DND-41 (cell line): Measurements from ENCODE around the gene IL21R.

Source experiments
- ATAC-seq: fragments of 200-7000 bp; cut with Tn5 transposase; 3 replicates; pipeline ENCODE4 v1.9.1; 2021; ENCODE audit warnings: low read depth; ENCODE audit not compliant: insufficient read depth
- DNase-seq: peaks from one replicate; pipeline ENCODE4 v3.0.0-alpha.2; 2020
- H2AFZ ChIP-seq: 2 replicates; pipeline ENCODE4 v1.6.0; 2012; ENCODE audit warnings: low read depth, low read length
- H3K27ac ChIP-seq: 2 replicates; pipeline ENCODE4 v1.5.1; 2012; ENCODE audit warnings: low read length, inconsistent platforms
- H3K27me3 ChIP-seq: fragments of 200-600 bp; sonication (generic); 2 replicates; pipeline ENCODE4 v1.6.0; 2012; ENCODE audit warnings: low read length, mild to moderate bottlenecking, inconsistent platforms; ENCODE audit not compliant: insufficient read depth, poor library complexity
- H3K36me3 ChIP-seq: 2 replicates; pipeline ENCODE4 v1.5.1; 2012; ENCODE audit warnings: low read length, inconsistent platforms; ENCODE audit not compliant: insufficient read depth
- H3K4me1 ChIP-seq: 2 replicates; pipeline ENCODE4 v1.5.1; 2012; ENCODE audit warnings: mild to moderate bottlenecking, low read length; ENCODE audit not compliant: insufficient read depth
- H3K4me2 ChIP-seq: 2 replicates; pipeline ENCODE4 v1.6.0; 2012; ENCODE audit warnings: mild to moderate bottlenecking, moderate library complexity, low read length, inconsistent platforms; ENCODE audit not compliant: insufficient read depth
- H3K4me3 ChIP-seq, 2 experiments: fragments of 200-600 bp in 1 of 2; shearing (Covaris generic) in 1 of 2; 2 replicates each; pipeline ENCODE4 v1.5.1; 2012 to 2016; ENCODE audit warnings: inconsistent platforms in 2 of 2, low read length in 2 of 2, mild to moderate bottlenecking in 2 of 2, low read depth in 1 of 2, moderate library complexity in 1 of 2
- H3K79me2 ChIP-seq: 2 replicates; pipeline ENCODE4 v1.6.0; 2012; ENCODE audit warnings: low read length, inconsistent platforms; ENCODE audit not compliant: insufficient read depth
- H3K9ac ChIP-seq: 2 replicates; pipeline ENCODE4 v1.6.0; 2012; ENCODE audit warnings: low read depth, mild to moderate bottlenecking, inconsistent platforms, low read length, moderate library complexity
- H3K9me3 ChIP-seq: 2 replicates; pipeline ENCODE4 v1.5.1; 2012; ENCODE audit warnings: low read length, moderate library complexity, mild to moderate bottlenecking, inconsistent platforms; ENCODE audit not compliant: insufficient read depth, severe bottlenecking
- H4K20me1 ChIP-seq: 2 replicates; pipeline ENCODE4 v1.6.0; 2012; ENCODE audit warnings: low read length; ENCODE audit not compliant: insufficient read depth
- EZH2 ChIP-seq: IDR thresholded peaks from 3 replicates; pipeline ENCODE4 v1.6.1; 2012; ENCODE audit warnings: borderline replicate concordance, low read depth, mild to moderate bottlenecking, moderate library complexity, low read length, inconsistent platforms; ENCODE audit not compliant: severe bottlenecking
- TF ChIP-seq, protein P1 (sequence below): IDR thresholded peaks from 2 replicates; pipeline ENCODE4 v1.5.1; 2012; ENCODE audit warnings: borderline replicate concordance, low read length, moderate library complexity, mild to moderate bottlenecking; ENCODE audit not compliant: poor library complexity, severe bottlenecking; ENCODE audit errors: extremely low read depth

IL21R gene

DNA sequence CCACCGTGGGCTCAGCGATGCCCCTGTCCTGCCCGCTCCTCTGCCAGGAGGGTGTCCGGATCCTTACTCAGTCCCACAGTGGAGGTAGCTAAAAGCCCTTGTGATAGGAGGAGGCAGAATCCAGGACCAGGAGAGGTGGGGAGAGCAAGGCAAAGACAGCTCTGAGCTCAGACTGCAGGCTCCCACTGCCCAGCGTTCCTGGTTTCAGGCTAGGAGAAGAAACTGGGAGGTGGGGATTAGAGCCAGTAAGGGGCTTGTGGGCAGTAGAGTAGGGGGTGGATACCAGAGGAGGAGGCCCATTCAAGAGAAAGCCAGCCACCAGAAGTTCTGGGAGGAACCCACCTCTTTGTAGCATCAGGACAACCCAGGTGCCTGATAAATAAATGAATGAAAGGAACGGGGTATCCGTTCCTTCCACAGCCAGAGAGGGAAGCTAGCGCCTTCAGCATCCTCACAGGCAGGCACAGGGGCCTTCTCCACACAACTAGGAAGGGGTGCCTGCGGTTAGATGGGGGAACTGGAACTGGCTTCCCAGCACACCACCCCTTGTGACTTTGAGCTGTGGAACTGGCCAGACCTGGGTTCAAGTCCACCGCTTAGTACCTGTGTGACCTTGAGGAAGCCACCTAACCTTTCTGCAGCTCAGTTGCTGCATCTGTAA, 2.3 kb downstream of the IL21R start:
- Histone ChIP-seq H3K4me1 (peaks cover 46% of the 10 kb centered on the region), H3K9me3 (no peaks in the 10 kb centered on the region), H3K4me3 (no peak overlapping the region), H2AFZ (no peak overlapping the region), H3K9ac (no peak overlapping the region), H4K20me1 (no peaks in the 10 kb centered on the region), H3K36me3 (no peaks in the 10 kb centered on the region), H3K27ac (peak overlapping the region; percentile 21; the same call in 1 of the 2 replicates), H3K27me3 (no peaks in the 10 kb centered on the region), H3K79me2 (no peaks in the 10 kb centered on the region), H3K4me2 (no peak overlapping the region)
- no peak for ATAC-seq
- no peak for TF ChIP-seq EZH2
- TF ChIP-seq, protein P1, sequence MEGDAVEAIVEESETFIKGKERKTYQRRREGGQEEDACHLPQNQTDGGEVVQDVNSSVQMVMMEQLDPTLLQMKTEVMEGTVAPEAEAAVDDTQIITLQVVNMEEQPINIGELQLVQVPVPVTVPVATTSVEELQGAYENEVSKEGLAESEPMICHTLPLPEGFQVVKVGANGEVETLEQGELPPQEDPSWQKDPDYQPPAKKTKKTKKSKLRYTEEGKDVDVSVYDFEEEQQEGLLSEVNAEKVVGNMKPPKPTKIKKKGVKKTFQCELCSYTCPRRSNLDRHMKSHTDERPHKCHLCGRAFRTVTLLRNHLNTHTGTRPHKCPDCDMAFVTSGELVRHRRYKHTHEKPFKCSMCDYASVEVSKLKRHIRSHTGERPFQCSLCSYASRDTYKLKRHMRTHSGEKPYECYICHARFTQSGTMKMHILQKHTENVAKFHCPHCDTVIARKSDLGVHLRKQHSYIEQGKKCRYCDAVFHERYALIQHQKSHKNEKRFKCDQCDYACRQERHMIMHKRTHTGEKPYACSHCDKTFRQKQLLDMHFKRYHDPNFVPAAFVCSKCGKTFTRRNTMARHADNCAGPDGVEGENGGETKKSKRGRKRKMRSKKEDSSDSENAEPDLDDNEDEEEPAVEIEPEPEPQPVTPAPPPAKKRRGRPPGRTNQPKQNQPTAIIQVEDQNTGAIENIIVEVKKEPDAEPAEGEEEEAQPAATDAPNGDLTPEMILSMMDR: no peak
- DNase-seq: no peak

DNA sequence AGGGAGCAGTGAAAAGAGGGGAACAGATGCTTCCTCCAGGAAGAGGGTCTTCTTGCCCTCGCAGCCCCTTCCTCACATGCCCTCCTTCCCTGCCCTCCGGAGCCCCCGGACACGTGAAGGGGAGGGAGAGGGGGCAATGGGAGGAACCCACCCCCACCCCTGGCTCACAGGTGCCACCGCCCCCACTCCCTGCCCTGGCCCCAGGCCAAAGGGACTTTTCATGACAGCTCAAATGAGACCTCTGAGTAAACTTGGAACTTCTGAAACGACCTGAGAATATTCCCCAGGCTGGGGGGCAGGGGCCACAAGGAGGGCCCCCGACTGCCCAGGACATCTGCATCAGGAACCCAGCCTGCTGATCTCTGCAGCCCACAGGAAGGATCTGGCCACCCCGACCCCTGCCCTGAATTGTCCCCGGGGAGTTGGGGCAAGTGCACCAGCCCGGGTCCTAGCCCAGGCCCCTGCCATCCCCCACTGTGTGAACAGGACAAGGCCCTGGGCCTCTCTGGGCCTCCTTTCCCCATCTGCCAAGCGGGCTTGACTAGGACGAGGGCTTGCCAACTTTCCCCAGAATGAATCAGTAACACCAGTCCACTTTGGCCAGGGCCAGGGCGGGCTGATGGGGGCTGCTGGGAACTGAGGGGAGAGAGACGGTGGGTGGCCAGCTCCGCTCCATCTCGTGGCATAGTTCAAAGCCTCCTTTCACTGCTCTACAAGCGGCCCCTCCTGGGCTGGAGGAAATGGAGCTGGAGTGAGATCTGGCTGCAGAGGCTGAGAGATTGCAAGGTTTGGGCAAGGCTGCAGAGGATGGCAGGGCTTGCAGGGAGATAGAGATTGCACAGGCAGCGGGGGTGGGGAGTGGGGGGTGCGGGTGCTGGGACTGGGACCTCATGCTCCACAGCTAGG, 3.8 kb downstream of the IL21R start:
- Histone ChIP-seq H3K9ac (no peak overlapping the region), H3K27me3 (no peaks in the 10 kb centered on the region), H3K27ac (no peak overlapping the region), H4K20me1 (no peaks in the 10 kb centered on the region), H3K9me3 (no peaks in the 10 kb centered on the region), H3K36me3 (no peaks in the 10 kb centered on the region), H3K79me2 (no peaks in the 10 kb centered on the region), H3K4me3 (no peak overlapping the region), H3K4me1 (peaks cover 46% of the 10 kb centered on the region), H2AFZ (no peak overlapping the region), H3K4me2 (no peak overlapping the region)
- DNase-seq (no peak), ATAC-seq (no peak)
- TF ChIP-seq, protein P1: no peak
- TF ChIP-seq EZH2: no peak

DNA sequence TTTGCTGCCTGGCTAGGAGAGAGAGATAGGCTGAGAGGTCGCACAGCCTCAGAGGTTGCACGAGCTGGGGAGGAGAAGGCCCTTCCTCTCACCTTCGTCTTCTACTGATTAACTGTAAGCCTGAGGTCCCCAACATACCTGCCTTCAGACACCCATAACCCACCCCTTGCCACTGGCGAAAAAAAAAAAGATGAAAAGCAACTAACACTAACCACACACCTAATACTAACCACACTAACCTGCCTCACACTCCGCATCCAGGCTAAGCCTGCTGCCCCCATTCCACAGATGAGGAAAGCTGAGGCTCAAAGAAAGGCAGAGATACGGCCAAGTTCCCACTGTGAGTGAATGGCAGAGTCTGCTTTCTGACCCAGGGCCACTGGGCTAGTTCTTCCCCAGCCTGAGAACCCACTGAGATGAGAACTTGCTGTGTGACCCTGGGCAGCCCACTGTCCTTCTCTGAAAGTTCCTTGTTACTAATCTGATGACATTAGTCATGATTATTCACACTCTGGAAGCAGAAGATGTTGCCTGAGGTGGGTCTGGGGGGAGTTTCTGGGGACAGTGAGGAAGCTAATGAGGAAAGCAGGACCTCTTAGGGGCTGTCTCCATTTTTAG, 4.6 kb downstream of the IL21R start:
- Histone ChIP-seq H3K27me3 (no peaks in the 10 kb centered on the region), H3K9me3 (no peaks in the 10 kb centered on the region), H3K9ac (no peak overlapping the region), H3K79me2 (no peaks in the 10 kb centered on the region), H3K4me3 (no peak overlapping the region), H3K4me2 (no peak overlapping the region), H3K4me1 (peaks cover 41% of the 10 kb centered on the region), H3K27ac (peak overlapping the region; percentile 39; the same call in 1 of the 2 replicates), H2AFZ (no peak overlapping the region), H4K20me1 (no peaks in the 10 kb centered on the region), H3K36me3 (no peaks in the 10 kb centered on the region)
- DNase-seq: no peak
- ATAC-seq: no peak
- TF ChIP-seq EZH2: no peak

DNA sequence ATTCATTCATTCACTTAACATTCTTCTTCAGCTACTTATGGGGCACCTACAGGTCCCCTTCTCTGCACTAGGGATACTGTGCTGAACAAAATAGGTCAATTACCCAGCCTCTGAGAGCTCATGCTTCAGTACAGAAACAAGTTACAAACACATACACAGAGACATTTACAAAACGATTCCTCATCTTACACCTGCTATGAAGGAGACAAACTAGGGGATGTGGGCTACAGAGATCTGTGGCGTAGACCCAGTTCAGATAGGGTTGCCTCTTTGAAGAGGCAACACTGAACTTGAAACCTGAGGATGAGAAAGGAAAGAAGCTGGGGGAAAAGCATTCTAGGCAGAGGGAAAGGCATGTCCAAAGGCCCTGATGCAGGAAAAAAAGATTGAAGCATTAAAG, 5.2 kb downstream of the IL21R start:
- H3K9me3 ChIP-seq: no peaks in the 10 kb centered on the region
- peak overlapping the region; percentile 39; the same call in 1 of the 2 replicates for H3K27ac ChIP-seq
- H4K20me1 ChIP-seq: no peaks in the 10 kb centered on the region
- no peaks in the 10 kb centered on the region for H3K27me3 ChIP-seq
- no peak overlapping the region for H3K9ac ChIP-seq
- no peaks in the 10 kb centered on the region for H3K36me3 ChIP-seq
- H2AFZ ChIP-seq: no peak overlapping the region
- TF ChIP-seq EZH2: no peak
- TF ChIP-seq, protein P1: no peak
- H3K79me2 ChIP-seq: no peaks in the 10 kb centered on the region
- peaks cover 35% of the 10 kb centered on the region for H3K4me1 ChIP-seq
- ATAC-seq (peak; percentile 17; the same call in 1 of the 3 replicates), DNase-seq (no peak)
- no peak overlapping the region for H3K4me2 ChIP-seq
- no peak overlapping the region for H3K4me3 ChIP-seq
